GM21619 (cell line): ENCODE measurements around the gene SUCNR1.
"Not testable (repeated sequence)": the region's sequence is repeated elsewhere in the genome, so short reads cannot be mapped to it uniquely, and the experiment has no call there.

Source experiments
- ATAC-seq: cut with Tn5 transposase; IDR thresholded peaks from one replicate; pipeline ENCODE4 v1.9.1; 2021; ENCODE audit not compliant: unreplicated experiment

SUCNR1 gene

DNA sequence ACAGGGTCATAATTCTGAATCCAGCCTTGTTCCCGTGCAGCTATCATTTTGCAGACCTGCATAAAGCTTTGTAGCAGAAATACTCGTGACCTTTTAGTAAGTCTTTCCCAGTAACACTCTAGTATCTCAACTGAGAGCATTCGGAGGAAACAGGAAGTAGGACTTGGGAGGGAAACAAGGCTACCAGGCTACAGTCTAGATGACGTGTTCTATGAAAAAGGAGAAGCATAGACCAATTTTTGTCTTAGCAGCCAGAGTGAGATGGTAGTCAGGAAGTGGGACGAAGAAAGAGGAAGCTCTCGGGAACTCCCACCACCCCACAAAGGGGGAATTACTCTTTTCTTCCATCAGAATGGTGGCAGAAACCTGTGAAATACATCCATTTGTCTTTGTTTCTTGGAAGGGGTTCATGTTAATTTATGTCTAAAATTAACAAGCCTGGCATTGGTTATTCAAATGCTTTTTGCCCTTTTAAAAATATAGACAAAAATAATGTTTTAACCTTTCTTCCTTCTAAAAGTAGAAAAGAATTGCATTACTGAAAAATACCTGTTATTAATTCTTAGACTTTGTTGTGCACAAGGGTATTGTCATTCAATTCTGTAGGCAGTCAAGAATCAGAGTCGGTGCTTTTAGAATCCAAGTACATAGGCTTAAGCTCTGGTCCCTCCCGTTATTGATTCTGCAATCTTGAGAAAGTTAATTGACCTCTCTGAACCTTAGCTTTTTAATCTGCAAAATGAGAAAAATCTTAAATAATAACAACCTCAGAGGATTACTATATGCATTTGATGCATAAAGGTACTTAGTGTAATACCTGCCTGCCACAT lies 1.6 kb upstream of the SUCNR1 start:
- ATAC-seq: peak; percentile 75

DNA sequence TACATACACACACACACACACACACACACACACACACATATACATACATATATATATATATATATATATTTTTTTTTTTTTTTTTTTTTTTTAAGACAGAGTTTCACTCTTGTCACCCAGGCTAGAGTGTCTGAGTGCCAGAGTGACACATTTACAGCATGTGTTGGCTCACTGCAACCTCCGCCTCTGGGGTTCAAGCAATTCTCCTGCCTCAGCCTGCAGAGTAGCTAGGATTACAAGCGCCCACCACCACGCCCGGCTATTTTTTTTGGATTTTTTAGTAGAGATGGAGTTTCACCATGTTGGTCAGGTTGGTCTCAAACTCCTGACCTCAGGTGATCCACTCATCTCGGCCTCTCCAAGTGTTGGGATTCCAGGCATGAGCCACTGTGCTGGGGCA lies 636 bp downstream of the SUCNR1 start:
- not testable (repeated sequence) for ATAC-seq

GRCh38 chr3:151875759-151876158 lies 2.3 kb downstream of the SUCNR1 start:
- ATAC-seq: peak; percentile 80

DNA sequence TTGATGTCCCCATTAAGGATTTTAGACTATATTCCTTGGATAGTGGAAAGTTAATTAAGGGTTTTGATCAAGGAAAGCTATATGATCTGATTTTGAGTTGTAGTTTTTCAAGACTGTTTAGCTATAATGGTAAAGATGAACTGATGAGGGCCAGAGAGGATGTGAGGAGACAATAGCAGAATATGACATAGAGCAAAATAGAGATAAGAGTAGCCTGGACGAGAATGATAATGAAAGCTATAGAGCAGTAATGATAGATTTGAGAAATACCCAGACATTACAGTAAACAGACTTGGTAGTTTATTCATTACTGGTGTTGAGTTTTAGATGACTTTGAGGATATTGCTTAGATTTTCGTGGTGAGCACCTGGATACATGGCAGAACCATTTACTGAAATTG lies 3.8 kb downstream of the SUCNR1 start:
- no peak for ATAC-seq

- ATAC-seq: no peak
These were observed 5.0 kb downstream of the SUCNR1 start for GRCh38 chr3:151878465-151878864.

GRCh38 chr3:151879037-151879436 lies 5.6 kb downstream of the SUCNR1 start:
- no peak for ATAC-seq

DNA sequence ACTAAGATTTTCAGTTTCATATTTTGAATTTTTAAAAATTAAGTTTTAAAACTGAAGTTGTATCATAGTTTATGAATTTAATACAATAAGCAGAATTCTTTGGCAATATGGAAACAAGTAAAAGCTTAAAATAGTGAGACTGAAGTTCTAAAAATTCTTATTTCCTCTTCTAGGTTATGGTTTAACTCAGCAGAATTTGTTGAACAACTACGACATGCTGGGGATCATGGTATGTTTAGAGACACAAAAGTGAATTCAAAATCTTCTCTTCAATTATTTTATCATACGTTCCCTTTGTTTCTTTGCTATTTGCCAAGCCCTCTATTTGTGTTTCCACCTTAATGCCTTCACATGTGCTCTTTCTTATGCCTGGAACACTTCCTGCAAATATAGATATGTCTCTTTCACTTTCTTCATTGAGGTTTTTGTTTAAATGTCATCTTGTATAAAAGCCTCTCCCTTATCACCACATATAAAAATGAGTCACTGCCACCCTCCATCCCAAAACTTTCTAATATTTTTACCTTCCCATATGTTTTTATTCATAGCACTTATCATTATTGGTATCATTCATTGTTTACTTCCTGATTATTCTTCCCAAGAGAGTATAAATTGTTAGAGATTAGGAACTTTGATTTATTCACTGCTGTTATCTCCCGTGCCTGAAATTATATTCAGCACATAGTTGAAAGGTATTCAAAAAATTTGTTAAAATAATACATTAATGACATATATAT lies 6.4 kb downstream of the SUCNR1 start:
- ATAC-seq: no peak

GRCh38 chr3:151880416-151880690 lies 6.9 kb downstream of the SUCNR1 start:
- ATAC-seq: no peak

- ATAC-seq: no peak
These were observed 7.7 kb downstream of the SUCNR1 start for GRCh38 chr3:151881137-151881536.

DNA sequence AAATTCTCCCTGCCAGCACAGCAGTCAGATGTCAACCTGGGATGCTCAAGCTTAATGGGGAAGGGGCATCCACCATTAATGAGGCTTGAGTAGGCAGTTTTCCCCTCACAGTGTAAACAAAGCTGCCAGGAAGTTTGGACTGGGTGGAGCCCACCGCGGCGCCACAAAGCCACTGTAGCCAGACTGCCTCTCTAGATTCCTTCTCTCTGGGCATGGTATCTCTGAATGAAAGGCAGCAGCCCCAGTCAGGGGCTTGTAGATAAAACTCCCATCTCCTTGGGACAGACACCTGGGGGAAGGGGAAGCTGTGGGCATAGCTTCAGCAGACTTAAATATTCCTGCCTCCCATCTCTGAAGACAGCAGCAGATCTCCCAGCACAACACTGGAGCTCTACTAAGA lies 12.0 kb downstream of the SUCNR1 start:
- ATAC-seq: not testable (repeated sequence)

DNA sequence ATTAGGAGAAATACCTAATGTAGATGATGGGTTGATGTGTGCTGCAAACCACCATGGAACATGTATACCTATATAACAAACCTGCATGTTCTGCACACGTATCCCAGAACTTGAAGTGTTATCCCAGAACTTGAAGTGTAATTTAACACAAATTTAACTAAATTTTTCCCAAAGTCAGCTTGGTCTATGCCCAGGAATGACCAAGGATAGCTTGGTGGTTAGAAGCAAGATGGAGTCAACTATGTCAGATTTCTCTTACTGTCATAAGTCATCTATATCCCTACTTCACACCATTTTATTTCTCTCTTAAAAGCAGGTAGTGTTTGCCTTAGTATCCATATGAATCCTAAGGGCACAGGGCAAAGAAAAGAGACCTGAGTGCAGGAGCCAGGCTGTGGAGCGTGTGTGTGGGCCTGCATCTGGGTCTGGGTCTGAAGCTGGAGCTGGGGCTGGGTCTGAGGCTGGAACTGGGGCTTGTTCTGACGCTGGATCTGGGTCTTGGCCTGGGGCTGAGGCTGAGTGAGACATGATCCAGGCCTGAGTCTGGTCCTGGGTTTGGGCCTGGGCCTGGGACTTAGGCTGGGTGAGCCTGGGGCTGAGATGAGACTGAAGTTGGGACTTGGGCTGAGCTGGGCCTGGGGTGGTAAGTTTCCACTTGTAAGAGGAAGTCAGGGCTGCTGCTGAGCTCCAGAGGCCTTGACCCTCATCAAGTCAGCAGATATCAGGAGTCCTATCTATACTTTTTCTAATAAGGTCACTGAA lies 14.2 kb downstream of the SUCNR1 start:
- ATAC-seq: not testable (repeated sequence)

GRCh38 chr3:151890721-151891141 lies 17.3 kb downstream of the SUCNR1 start:
- ATAC-seq: peak; percentile 84

DNA sequence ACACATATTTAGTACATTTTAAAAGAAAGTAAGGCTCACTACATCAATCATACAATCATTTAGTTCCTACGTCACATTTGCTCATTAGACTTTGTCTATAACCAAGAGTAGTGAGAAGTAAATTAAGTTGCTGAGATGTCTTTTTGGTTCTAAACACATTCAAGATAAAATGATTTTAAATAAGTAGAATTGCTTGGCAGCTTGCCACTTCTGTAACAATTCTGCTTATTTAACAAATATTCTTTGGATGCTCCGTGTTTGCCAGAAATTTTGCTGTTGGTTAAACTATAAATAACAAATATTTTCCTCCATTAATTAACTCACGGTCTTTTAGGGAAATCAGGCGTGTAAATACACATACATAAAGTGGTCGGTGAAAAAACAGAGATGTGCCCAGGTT lies 18.3 kb downstream of the SUCNR1 start:
- no peak for ATAC-seq

GRCh38 chr3:151894219-151894618 lies 20.8 kb downstream of the SUCNR1 start:
- ATAC-seq: no peak

DNA sequence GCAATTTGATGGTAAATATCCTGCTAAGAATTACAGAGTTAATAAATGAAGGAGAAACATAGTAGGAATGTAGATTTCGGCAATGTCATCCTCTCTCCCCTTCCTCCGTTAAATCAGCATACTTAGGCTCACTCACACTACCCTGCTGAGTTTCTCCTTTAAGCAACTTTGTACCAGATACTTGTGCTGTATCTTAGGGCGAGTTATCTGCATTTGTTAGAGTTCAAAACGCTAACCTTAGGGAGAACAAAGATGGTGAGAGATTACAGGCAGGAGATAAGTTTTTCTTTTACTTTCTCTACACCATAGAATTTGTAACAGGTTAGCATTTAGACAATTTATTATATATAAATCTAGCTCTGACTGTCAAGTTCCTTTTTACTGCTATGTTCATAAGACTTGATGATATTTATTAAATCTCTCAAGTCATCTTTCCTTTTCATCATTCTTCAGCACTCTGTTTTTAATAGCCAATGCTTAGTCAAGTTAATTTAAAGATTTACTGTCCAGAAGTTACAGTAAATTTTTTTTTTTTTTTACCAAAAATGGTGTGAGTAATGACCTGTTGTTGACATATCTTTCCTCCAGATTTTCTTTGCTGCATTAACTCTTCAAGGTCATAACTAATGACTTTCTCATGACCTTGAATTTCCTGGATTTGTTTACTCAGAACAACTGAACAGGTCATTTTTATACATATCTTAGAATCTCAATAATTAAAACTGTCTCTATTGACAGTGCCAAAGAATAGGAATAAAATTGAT lies 22.2 kb downstream of the SUCNR1 start:
- ATAC-seq: no peak

DNA sequence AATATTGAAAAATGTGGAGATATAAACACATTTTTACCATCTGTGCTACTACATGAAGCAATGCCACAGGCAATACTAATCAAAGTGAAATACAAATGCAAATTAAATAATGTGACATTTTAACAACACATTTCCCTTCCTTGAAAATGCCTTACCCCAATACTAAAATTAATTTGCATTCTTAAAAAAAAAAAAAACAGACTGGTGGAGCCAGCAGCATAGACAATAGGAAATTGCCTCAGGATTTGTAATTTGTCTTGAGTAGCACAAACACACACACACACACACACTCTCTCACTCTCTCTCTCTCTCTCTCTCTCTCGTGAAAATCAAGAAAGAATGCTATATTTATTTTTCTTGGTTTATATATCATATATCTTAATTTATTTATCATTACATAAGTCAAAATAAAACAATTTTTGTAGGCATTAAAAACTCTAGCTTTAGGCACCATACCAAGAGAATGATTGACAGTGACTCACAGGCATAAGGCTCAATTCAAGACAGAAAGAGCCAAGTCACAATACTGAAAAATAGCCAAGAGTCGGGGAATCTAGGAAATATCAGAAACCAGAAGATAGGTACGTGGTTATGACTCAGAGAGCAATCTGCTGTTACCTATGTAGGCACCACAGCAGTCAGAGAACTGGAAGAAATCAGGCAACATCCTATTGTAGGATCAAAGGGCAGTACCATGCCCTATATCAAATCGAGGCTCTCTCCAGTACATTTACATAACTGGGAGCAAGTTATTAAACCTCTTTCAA lies 23.0 kb downstream of the SUCNR1 start:
- no peak for ATAC-seq

GRCh38 chr3:151898121-151898520 lies 24.7 kb downstream of the SUCNR1 start:
- not testable (repeated sequence) for ATAC-seq

DNA sequence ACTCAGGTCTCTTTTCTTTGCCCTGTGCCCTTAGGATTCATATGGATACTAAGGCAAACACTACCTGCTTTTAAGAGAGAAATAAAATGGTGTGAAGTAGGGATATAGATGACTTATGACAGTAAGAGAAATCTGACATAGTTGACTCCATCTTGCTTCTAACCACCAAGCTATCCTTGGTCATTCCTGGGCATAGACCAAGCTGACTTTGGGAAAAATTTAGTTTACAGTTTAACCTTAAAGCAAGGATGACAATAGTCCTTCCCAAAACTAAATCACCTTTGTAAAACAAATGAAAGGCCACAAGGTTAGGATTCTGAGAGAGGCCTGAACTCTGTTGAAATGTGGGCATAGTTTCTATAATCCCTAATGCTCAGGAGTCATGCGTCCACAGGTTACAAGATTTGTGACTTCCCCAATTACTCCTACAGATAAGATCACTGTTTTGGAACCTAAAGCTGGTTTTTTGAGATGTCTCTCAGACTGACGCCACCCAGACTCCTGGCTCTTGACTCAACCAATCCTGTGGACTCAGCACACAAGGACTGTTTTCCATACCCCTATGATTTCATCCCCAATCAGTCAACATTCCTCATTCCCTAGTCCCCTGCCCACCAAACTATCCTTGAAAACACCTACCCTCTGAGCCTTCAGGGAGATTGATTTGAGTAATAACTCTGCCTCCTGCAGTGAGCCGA lies 25.3 kb downstream of the SUCNR1 start:
- ATAC-seq: not testable (repeated sequence)

- no peak for ATAC-seq
These were observed 26.6 kb downstream of the SUCNR1 start for GRCh38 chr3:151899996-151900395.

GRCh38 chr3:151900460-151900859 lies 27.0 kb downstream of the SUCNR1 start:
- no peak for ATAC-seq
